Ovary (tissue), 3 donors: ENCODE data around the gene SSC5D.

ENCODE experiments used
- EP300 ChIP-seq: sonication (generic); formaldehyde crosslinking; IDR thresholded peaks from one replicate; pipeline ENCODE4 v1.6.1; 2017; ENCODE audit warnings: antibody characterized with exemption
- POLR2A ChIP-seq: fragments of 450-650 bp; IDR thresholded peaks from one replicate; pipeline ENCODE4 v1.6.1; 2017; ENCODE audit warnings: antibody characterized with exemption, mild to moderate bottlenecking, moderate library complexity
- TF ChIP-seq, protein P1 (sequence below), 3 donors: fragments of 450-650 bp in 2 of 3; fragments of 200-600 bp in 1 of 3; IDR thresholded peaks; one replicate each; pipeline versions ENCODE4 v1.5.1 to v1.8.0; 2016 to 2022; ENCODE audit warnings: antibody characterized with exemption in 3 of 3, mild to moderate bottlenecking in 1 of 3
- donor health status: DM: no; HTN: no; CAD: no.

DNA sequence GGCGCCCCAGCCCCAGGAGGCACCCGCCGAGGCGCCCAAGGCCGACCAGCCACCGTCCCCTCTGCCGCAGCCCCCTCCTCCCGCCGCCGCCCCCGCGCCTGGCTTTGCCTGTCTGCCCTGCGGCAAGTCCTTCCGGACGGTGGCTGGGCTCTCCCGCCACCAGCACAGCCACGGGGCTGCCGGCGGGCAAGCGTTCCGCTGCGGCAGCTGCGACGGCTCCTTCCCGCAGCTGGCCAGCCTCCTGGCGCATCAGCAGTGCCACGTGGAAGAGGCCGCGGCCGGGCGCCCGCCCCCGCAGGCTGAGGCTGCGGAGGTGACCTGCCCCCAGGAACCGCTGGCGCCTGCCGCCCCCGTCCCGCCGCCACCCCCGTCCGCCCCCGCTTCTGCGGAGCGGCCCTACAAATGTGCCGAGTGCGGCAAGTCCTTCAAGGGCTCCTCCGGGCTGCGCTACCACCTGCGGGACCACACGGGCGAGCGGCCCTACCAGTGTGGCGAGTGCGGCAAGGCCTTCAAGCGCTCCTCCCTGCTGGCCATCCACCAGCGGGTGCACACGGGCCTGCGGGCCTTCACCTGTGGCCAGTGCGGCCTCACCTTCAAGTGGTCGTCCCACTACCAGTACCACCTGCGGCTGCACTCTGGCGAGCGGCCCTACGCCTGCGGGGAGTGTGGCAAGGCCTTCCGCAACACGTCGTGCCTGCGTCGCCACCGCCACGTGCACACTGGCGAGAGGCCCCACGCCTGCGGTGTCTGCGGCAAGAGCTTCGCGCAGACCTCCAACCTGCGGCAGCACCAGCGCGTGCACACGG, 5.9 kb upstream of the SSC5D start:
- TF ChIP-seq, protein P1, sequence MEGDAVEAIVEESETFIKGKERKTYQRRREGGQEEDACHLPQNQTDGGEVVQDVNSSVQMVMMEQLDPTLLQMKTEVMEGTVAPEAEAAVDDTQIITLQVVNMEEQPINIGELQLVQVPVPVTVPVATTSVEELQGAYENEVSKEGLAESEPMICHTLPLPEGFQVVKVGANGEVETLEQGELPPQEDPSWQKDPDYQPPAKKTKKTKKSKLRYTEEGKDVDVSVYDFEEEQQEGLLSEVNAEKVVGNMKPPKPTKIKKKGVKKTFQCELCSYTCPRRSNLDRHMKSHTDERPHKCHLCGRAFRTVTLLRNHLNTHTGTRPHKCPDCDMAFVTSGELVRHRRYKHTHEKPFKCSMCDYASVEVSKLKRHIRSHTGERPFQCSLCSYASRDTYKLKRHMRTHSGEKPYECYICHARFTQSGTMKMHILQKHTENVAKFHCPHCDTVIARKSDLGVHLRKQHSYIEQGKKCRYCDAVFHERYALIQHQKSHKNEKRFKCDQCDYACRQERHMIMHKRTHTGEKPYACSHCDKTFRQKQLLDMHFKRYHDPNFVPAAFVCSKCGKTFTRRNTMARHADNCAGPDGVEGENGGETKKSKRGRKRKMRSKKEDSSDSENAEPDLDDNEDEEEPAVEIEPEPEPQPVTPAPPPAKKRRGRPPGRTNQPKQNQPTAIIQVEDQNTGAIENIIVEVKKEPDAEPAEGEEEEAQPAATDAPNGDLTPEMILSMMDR (IDR thresholded peaks at IDR 0.05) = no peak
- TF ChIP-seq POLR2A (no peak), EP300 (no peak)
